WTC11 (cell line): ENCODE measurements around the gene AKAP1. TPM values are rescaled to one million over a fixed set of nuclear protein-coding genes. Genes with fewer than 3 reads are reported as not detected.

Experiments
- ATAC-seq: fragments of 200-7000 bp; cut with Tn5 transposase; 2 replicates; pipeline ENCODE4 v1.10.0; 2021; ENCODE audit warnings: mild to moderate bottlenecking, moderate library complexity
- CTCF ChIA-PET: fragments of 300-600 bp; sonication (Branson Sonifier 250); formaldehyde crosslinking; loops from one replicate; lab custom pipeline; 2021; ENCODE audit warnings: antibody characterized with exemption; lab: Charles Lee
- POLR2A ChIA-PET: fragments of 350-600 bp; sonication (Branson Sonifier 250); formaldehyde crosslinking; loops from one replicate; lab custom pipeline; 2021; ENCODE audit warnings: antibody characterized with exemption; lab: Charles Lee
- DNase-seq: peaks from one replicate; pipeline ENCODE4 v3.0.0; 2021; ENCODE audit warnings: low spot score
- H3K27ac Mint-ChIP-seq: 2 replicates; pipeline ENCODE4 v1.8.0; 2021; ENCODE audit warnings: mixed read lengths
- H3K27me3 Mint-ChIP-seq: 2 replicates; pipeline ENCODE4 v1.8.0; 2021; ENCODE audit warnings: low read depth, mild to moderate bottlenecking, moderate library complexity, mixed read lengths
- H3K36me3 Mint-ChIP-seq: 2 replicates; pipeline ENCODE4 v1.8.0; 2021; ENCODE audit warnings: mixed read lengths
- H3K4me1 Mint-ChIP-seq: 2 replicates; pipeline ENCODE4 v1.8.0; 2022; ENCODE audit warnings: mixed read lengths
- H3K4me3 Mint-ChIP-seq: 2 replicates; pipeline ENCODE4 v1.8.0; 2021; ENCODE audit warnings: mild to moderate bottlenecking, moderate library complexity, mixed read lengths
- H3K9me3 Mint-ChIP-seq: 2 replicates; pipeline ENCODE4 v1.8.0; 2021; ENCODE audit warnings: mixed read lengths
- AR ChIP-seq: fragments of 250-450 bp; sonication (Bioruptor Pico); IDR thresholded peaks from 2 replicates; pipeline ENCODE4 v1.9.0; 2021; ENCODE audit warnings: mild to moderate bottlenecking
- ARID4B ChIP-seq: sonication (generic); formaldehyde crosslinking; IDR thresholded peaks from 2 replicates; pipeline ENCODE4 v1.8.0; 2023; ENCODE audit warnings: missing genetic modification reagents, mild to moderate bottlenecking, borderline replicate concordance
- CBFB ChIP-seq: sonication (generic); formaldehyde crosslinking; IDR thresholded peaks from 2 replicates; pipeline ENCODE4 v1.8.1; 2022; ENCODE audit warnings: mild to moderate bottlenecking, low read depth, missing genetic modification reagents
- SP1 ChIP-seq: sonication (generic); formaldehyde crosslinking; conservative IDR thresholded peaks from 2 replicates; pipeline ENCODE4 v1.8.1; 2022; ENCODE audit warnings: missing genetic modification reagents
- TEAD1 ChIP-seq: sonication (generic); formaldehyde crosslinking; IDR thresholded peaks from 2 replicates; pipeline ENCODE4 v1.8.0; 2022; ENCODE audit warnings: mild to moderate bottlenecking, missing genetic modification reagents
- ZNF121 ChIP-seq: sonication (generic); formaldehyde crosslinking; IDR thresholded peaks from 2 replicates; pipeline ENCODE4 v1.8.0; 2023; ENCODE audit warnings: missing genetic modification reagents
- ZNF281 ChIP-seq: sonication (generic); formaldehyde crosslinking; IDR thresholded peaks from 2 replicates; pipeline ENCODE4 v1.8.0; 2023; ENCODE audit warnings: mild to moderate bottlenecking, missing genetic modification reagents
- ZNF532 ChIP-seq: fragments of 250-450 bp; sonication (Bioruptor Pico); IDR thresholded peaks from 2 replicates; pipeline ENCODE4 v1.9.0; 2021; ENCODE audit warnings: mild to moderate bottlenecking, borderline replicate concordance
- total RNA-seq: library from RNA; stranded (reverse); gene quantifications from 3 replicates; pipeline ENCODE4 v1.2.3, GENCODE V29; 2021

Gene AKAP1
- total RNA-seq, 1 experiment from 2014 or later, result 74.5 TPM

GRCh38 chr17:57138030-57138911, 53.2 kb downstream of the AKAP1 start:
- peaks cover 3% of the 10 kb centered on the region for H3K36me3 Mint-ChIP-seq
- ATAC-seq, result no peak
- peaks cover 37% of the 10 kb centered on the region for H3K4me1 Mint-ChIP-seq
- DNase-seq, result no peak
- peaks cover 2% of the 10 kb centered on the region; the same call in 1 of the 2 replicates for H3K27me3 Mint-ChIP-seq
- CTCF ChIA-PET, result interaction anchor here (0.6 to 1.1 kb wide), 5 partner anchors 9 to 105 kb away, joined by 3 to 5 read pairs (median 3); no protein-coding TSS in a partner anchor
- peaks cover 11% of the 10 kb centered on the region for H3K9me3 Mint-ChIP-seq
- TF ChIP-seq TEAD1 (no peak), ZNF121 (peak; percentile 94)
- no peak overlapping the region for H3K27ac Mint-ChIP-seq
- POLR2A ChIA-PET, result interaction anchor here (0.6 kb wide), 1 partner anchor 632 kb away, joined by 3 read pairs; no protein-coding TSS in a partner anchor
- no peak overlapping the region for H3K4me3 Mint-ChIP-seq

GRCh38 chr17:57138956-57139576, 54.0 kb downstream of the AKAP1 start:
- Mint-ChIP-seq H3K9me3 (peaks cover 11% of the 10 kb centered on the region), H3K4me3 (no peak overlapping the region), H3K4me1 (peaks cover 31% of the 10 kb centered on the region), H3K36me3 (peaks cover 3% of the 10 kb centered on the region), H3K27me3 (peaks cover 2% of the 10 kb centered on the region; the same call in 1 of the 2 replicates), H3K27ac (no peak overlapping the region)
- DNase-seq (no peak), ATAC-seq (no peak)
- ChIA-PET CTCF (interaction anchor here (1.0 to 1.1 kb wide), 3 partner anchors 10 to 104 kb away, joined by 3 to 4 read pairs (median 3); no protein-coding TSS in a partner anchor), POLR2A (no interaction called here)
- TF ChIP-seq ARID4B (no peak), CBFB (CRISPR knock-in tag) (no peak), ZNF281 (CRISPR knock-in tag) (no peak), AR (CRISPR knock-in tag) (no peak), ZNF532 (no peak), SP1 (CRISPR knock-in tag) (no peak)
